HepG2 (cell line): Measurements from ENCODE around the gene IPO9. TPM values are rescaled to one million over a fixed set of nuclear protein-coding genes. Genes with fewer than 3 reads are reported as not detected.

Experiments
- ATAC-seq: fragments of 200-7000 bp; cut with Tn5 transposase; 3 replicates; pipeline ENCODE4 v1.9.1; 2020; ENCODE audit warnings: mild to moderate bottlenecking, moderate library complexity
- BruUV-seq: library from RNA; stranded (reverse); fragments of 400-500 nt; replicated peaks from 2 replicates; lab custom pipeline; 2021; lab: Mats Ljungman, UMichigan
- CTCF ChIA-PET: fragments of 300-600 bp; formaldehyde crosslinking; extraction: SDS; loops from one replicate; lab custom pipeline; 2021; ENCODE audit warnings: low total read pairs, inconsistent platforms, low intra/inter-chr PET ratio; lab: Yijun Ruan, JAX
- POLR2A ChIA-PET: fragments of 350-600 bp; sonication (Branson Sonifier 250); formaldehyde crosslinking; loops from one replicate; lab custom pipeline; 2020; ENCODE audit warnings: antibody characterized with exemption, inconsistent platforms; lab: Yijun Ruan, JAX
- DNase-seq: peaks from one replicate; pipeline ENCODE4 v3.0.0-alpha.2; 2015; ENCODE audit warnings: low spot score
- FAIRE-seq: peaks from 3 replicates; lab custom pipeline; 2011; peaks lifted over from hg19 to GRCh38; lab: Jason Lieb, UNC
- H2AFZ ChIP-seq: one replicate; pipeline ENCODE4 v1.6.1; 2011; ENCODE audit warnings: low read length, inconsistent platforms
- H3K27ac ChIP-seq: fragments of 300-600 bp; 3 replicates; pipeline ENCODE4 v1.8.0; 2011; ENCODE audit warnings: mixed run types, mild to moderate bottlenecking, mixed read lengths, low read length, inconsistent platforms; ENCODE audit not compliant: insufficient read depth; ENCODE audit errors: extremely low read length
- H3K27me3 ChIP-seq, 2 experiments: fragments of 200-600 bp in 1 of 2; 2 replicates in 1 of 2; 3 replicates in 1 of 2; pipeline versions ENCODE4 v1.6.0 to v1.8.0; 2011; ENCODE audit warnings: low read length in 2 of 2, mild to moderate bottlenecking in 2 of 2, moderate library complexity in 2 of 2, inconsistent platforms in 1 of 2; ENCODE audit not compliant: insufficient read depth in 2 of 2, control insufficient read depth in 1 of 2
- H3K36me3 ChIP-seq, 2 experiments: fragments of 200-600 bp in 1 of 2; replicated peaks in 1 of 2; 2 replicates in 1 of 2; 3 replicates in 1 of 2; pipeline versions ENCODE4 v1.5.1 to v1.8.0; 2011; ENCODE audit warnings: low read length in 2 of 2, inconsistent platforms in 1 of 2; ENCODE audit not compliant: insufficient read depth in 2 of 2, control insufficient read depth in 1 of 2
- H3K4me1 ChIP-seq: 2 replicates; pipeline ENCODE4 v1.5.1; 2012; ENCODE audit warnings: low read length, inconsistent platforms; ENCODE audit not compliant: insufficient read depth
- H3K4me2 ChIP-seq: 2 replicates; pipeline ENCODE4 v1.6.0; 2011; ENCODE audit warnings: low read depth, low read length, inconsistent platforms
- H3K4me3 ChIP-seq, 3 experiments: fragments of 200-600 bp in 1 of 3; sonication (generic), shearing (Covaris generic) in 1 of 3; replicated peaks in 1 of 3; 2 replicates each; pipeline ENCODE4 v1.5.1; 2011 to 2016; ENCODE audit warnings: low read length in 3 of 3, inconsistent platforms in 2 of 3, low read depth in 2 of 3, mild to moderate bottlenecking in 2 of 3, control low read depth in 1 of 3, mixed read lengths in 1 of 3; ENCODE audit not compliant: insufficient read depth in 1 of 3
- H3K79me2 ChIP-seq: one replicate; pipeline ENCODE4 v1.6.1; 2011; ENCODE audit warnings: low read length, inconsistent platforms; ENCODE audit not compliant: insufficient read depth
- H3K9ac ChIP-seq: 2 replicates; pipeline ENCODE4 v1.6.0; 2011; ENCODE audit warnings: mild to moderate bottlenecking, low read depth, low read length, inconsistent platforms; ENCODE audit not compliant: insufficient read depth
- H3K9me3 ChIP-seq: 2 replicates; pipeline ENCODE4 v1.5.1; 2012; ENCODE audit warnings: mild to moderate bottlenecking, low read length
- H4K20me1 ChIP-seq: 2 replicates; pipeline ENCODE4 v1.6.0; 2011; ENCODE audit warnings: inconsistent platforms, mild to moderate bottlenecking, low read length, moderate library complexity; ENCODE audit not compliant: insufficient read depth
- ATF7-NPFF ChIP-seq: sonication (generic); formaldehyde crosslinking; IDR thresholded peaks from 2 replicates; pipeline ENCODE4 v1.8.1; 2023; ENCODE audit warnings: mild to moderate bottlenecking, low read depth, missing genetic modification reagents, moderate library complexity
- CCDC6 ChIP-seq: sonication (generic); formaldehyde crosslinking; IDR thresholded peaks from 2 replicates; pipeline ENCODE4 v1.8.1; 2022; ENCODE audit warnings: mild to moderate bottlenecking, missing genetic modification reagents, moderate library complexity
- CENPT ChIP-seq: sonication (generic); formaldehyde crosslinking; IDR thresholded peaks from 2 replicates; pipeline ENCODE4 v1.8.0; 2022; ENCODE audit warnings: low read depth, mild to moderate bottlenecking, moderate library complexity, missing genetic modification reagents
- CTCF ChIP-seq: sonication (generic); formaldehyde crosslinking; IDR thresholded peaks from 2 replicates; pipeline ENCODE4 v1.5.0; 2020; ENCODE audit warnings: mild to moderate bottlenecking, missing genetic modification reagents, moderate library complexity
- ISL2 ChIP-seq: sonication (generic); formaldehyde crosslinking; IDR thresholded peaks from 2 replicates; pipeline ENCODE4 v1.5.0; 2020; ENCODE audit warnings: missing genetic modification reagents
- POLR2AphosphoS2 ChIP-seq: IDR thresholded peaks from 2 replicates; pipeline ENCODE4 v1.6.1; 2011; ENCODE audit warnings: low read depth, low read length, improper control_type of control experiment
- RCOR2 ChIP-seq: IDR thresholded peaks from 2 replicates; pipeline ENCODE4 v1.6.1; 2016; ENCODE audit warnings: missing biosample characterization, missing genetic modification reagents
- SRSF1 ChIP-seq: fragments of 200-400 bp; formaldehyde crosslinking; optimal IDR thresholded peaks from 2 replicates; pipeline ENCODE3; 2017; ENCODE audit warnings: mild to moderate bottlenecking, low read depth, low read length, moderate library complexity
- STAG1 ChIP-seq: sonication (generic); formaldehyde crosslinking; IDR thresholded peaks from 2 replicates; pipeline ENCODE4 v1.4.0; 2020; ENCODE audit warnings: missing genetic modification reagents
- WGBS: methylation state at CpG from one replicate; pipeline ENCODE4 v1.1.6; 2017; ENCODE audit warnings: low lambda C conversion rate; 5-methylcytosine and 5-hydroxymethylcytosine counted together
- in situ Hi-C: cut with HindIII; loops from 2 replicates; pipeline ENCODE4 v1.10.0; 2017; ENCODE audit warnings: low pct_unique_long_range_greater_than_20kb; ENCODE audit not compliant: extremely low pct_ligation_motif_present
- intact Hi-C: fragments of 100-400 bp; cut with micrococcal nuclease; formaldehyde crosslinking; loops from one replicate; pipeline ENCODE4 v1.10.0; 2022; ENCODE audit not compliant: unreplicated experiment
- polyA plus RNA-seq, 8 experiments: library from polyadenylated mRNA; depleted of rRNA in 3 of 8; stranded (reverse) in 7 of 8; unstranded in 1 of 8; fragments of >200 nt; fragmentation: Illumina TruSeq in 4 of 8; extraction: Trizol in 4 of 8; gene quantifications; 2 replicates each; pipeline versions ENCODE4 v1.2.1 to v1.2.3, GENCODE V29; 2011 to 2016; ENCODE audit warnings: low read depth in 4 of 8, missing spikeins in 1 of 8, mixed read lengths in 1 of 8; ENCODE audit not compliant: insufficient read depth in 1 of 8
- total RNA-seq, 5 experiments: library from RNA; depleted of rRNA; stranded (reverse); fragments of >200 nt; fragmentation: Illumina TruSeq; extraction: Trizol; gene quantifications; 2 replicates each; pipeline ENCODE4 v1.2.3, GENCODE V29; 2016; ENCODE audit warnings: low read depth in 1 of 5
- TF ChIP-seq, protein P1 (sequence below): sonication (generic); formaldehyde crosslinking; IDR thresholded peaks from 2 replicates; pipeline ENCODE4 v1.4.0; 2020; ENCODE audit warnings: mild to moderate bottlenecking, missing genetic modification reagents, borderline replicate concordance
- TF ChIP-seq, protein P2 (sequence below): sonication (generic); formaldehyde crosslinking; IDR thresholded peaks from 2 replicates; pipeline ENCODE4 v1.8.1; 2022; ENCODE audit warnings: mild to moderate bottlenecking, missing genetic modification reagents

The IPO9 gene
- total and polyA plus RNA-seq, 2 of the 13 experiments (the other 11 are each of a cell fraction or from before 2014, with no cell fraction given), result 31.0 to 34.8 TPM

- no peak overlapping the region for H3K27ac ChIP-seq
- no peaks in the 10 kb centered on the region for H3K4me1 ChIP-seq
- H4K20me1 ChIP-seq, result no peaks in the 10 kb centered on the region
- DNase-seq, result no peak
- no peak overlapping the region for H3K4me2 ChIP-seq
- no peak for FAIRE-seq
- POLR2A ChIA-PET, result interaction anchor here (1.9 kb wide), 1 partner anchor 58 kb away, joined by 6 read pairs; the partner anchor contains the start of gene TIMM17A
- no peak overlapping the region for H2AFZ ChIP-seq
- CTCF ChIA-PET, result interaction anchor here (2.7 kb wide), 1 partner anchor 76 kb away, joined by 28 read pairs; no protein-coding TSS in a partner anchor
- 25% methylated on average over 2 of the region's 2 CpGs for WGBS
- no peaks in the 10 kb centered on the region for H3K79me2 ChIP-seq
- in situ Hi-C loops, result loop anchor here (5.0 kb wide), 1 partner anchor 235 kb away; no protein-coding TSS in a partner anchor
- ATAC-seq, result no peak
- no peak overlapping the region for H3K9ac ChIP-seq
- H3K9me3 ChIP-seq, result no peaks in the 10 kb centered on the region
- no peaks in the 10 kb centered on the region for H3K27me3 ChIP-seq
- peak; percentile 13; the same call in 1 of the 2 replicates for TF ChIP-seq STAG1 (CRISPR knock-in tag)
- TF ChIP-seq CTCF, result peak; percentile 22; the same call in 1 of the 2 replicates
- TF ChIP-seq CENPT (CRISPR knock-in tag), result no peak
- TF ChIP-seq, all 625 proteins: peak for 2
- BruUV-seq, result no TSS peak
- no peak overlapping the region for H3K4me3 ChIP-seq
- intact Hi-C loops, result loop anchor here (5.0 to 10.0 kb wide), 2 partner anchors 60 to 218 kb away; partner anchors contain the start of gene TIMM17A
- H3K36me3 ChIP-seq, result no peaks in the 10 kb centered on the region
These were observed 68.0 kb downstream of the IPO9 start for GRCh38 chr1:201896951-201897391.

DNA sequence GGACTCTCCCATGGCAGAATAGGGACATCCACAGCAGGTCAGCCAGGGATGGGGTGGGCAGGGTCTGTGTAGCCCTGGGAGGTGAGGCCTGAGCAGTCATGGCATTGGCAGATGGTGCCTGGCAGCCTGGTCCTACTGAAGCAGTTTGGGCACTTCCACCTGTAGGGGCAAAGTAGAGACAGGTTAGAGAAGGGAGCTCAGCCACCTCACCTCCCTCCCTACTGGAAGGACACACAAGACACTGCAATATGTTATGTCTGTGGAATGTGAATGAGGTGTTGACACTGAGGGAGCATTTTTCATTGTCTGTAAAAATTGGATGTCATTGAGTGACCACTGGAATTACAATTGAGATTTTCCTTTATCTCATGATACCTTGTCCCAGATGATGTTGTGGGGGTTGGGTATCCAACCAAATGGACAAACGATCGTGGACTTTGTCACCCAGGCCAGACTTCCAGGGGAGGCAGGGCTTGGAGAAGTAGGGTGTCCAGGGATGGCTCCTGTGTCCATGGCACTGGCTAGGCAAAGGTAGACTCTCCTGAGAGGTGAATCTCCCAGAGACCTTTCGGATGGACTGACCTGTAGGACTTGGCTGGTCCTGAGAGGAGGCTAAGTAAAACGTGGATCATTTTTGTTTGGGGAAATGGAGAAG, 69.4 kb downstream of the IPO9 start:
- no peak for FAIRE-seq
- POLR2A ChIA-PET, result no interaction called here
- in situ Hi-C loops, result loop anchor here (5.0 kb wide), 1 partner anchor 234 kb away; no protein-coding TSS in a partner anchor
- H3K9ac ChIP-seq, result no peak overlapping the region
- H3K4me1 ChIP-seq, result no peaks in the 10 kb centered on the region
- H3K36me3 ChIP-seq, result no peaks in the 10 kb centered on the region
- DNase-seq, result no peak
- no peak overlapping the region for H3K4me3 ChIP-seq
- no peaks in the 10 kb centered on the region for H3K27me3 ChIP-seq
- intact Hi-C loops, result loop anchor here (5.0 to 10.0 kb wide), 2 partner anchors 59 to 216 kb away; partner anchors contain the start of gene TIMM17A
- H3K4me2 ChIP-seq, result no peak overlapping the region
- no peaks in the 10 kb centered on the region for H3K79me2 ChIP-seq
- H4K20me1 ChIP-seq, result no peaks in the 10 kb centered on the region
- H3K27ac ChIP-seq, result no peak overlapping the region
- H2AFZ ChIP-seq, result no peak overlapping the region
- no peak for ATAC-seq
- no peaks in the 10 kb centered on the region for H3K9me3 ChIP-seq
- 8% methylated on average over 4 of the region's 4 CpGs for WGBS
- CTCF ChIA-PET, result no interaction called here
- BruUV-seq, result no TSS peak
- TF ChIP-seq, protein P1, sequence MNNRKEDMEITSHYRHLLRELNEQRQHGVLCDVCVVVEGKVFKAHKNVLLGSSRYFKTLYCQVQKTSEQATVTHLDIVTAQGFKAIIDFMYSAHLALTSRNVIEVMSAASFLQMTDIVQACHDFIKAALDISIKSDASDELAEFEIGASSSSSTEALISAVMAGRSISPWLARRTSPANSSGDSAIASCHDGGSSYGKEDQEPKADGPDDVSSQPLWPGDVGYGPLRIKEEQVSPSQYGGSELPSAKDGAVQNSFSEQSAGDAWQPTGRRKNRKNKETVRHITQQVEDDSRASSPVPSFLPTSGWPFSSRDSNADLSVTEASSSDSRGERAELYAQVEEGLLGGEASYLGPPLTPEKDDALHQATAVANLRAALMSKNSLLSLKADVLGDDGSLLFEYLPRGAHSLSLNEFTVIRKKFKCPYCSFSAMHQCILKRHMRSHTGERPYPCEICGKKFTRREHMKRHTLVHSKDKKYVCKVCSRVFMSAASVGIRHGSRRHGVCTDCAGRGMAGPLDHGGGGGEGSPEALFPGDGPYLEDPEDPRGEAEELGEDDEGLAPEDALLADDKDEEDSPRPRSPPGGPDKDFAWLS (CRISPR knock-in tag), result no peak
- TF ChIP-seq ISL2 (no peak), SRSF1 (no peak), CCDC6 (CRISPR knock-in tag) (no peak), RCOR2 (CRISPR knock-in tag) (no peak), ATF7-NPFF (CRISPR knock-in tag) (no peak), POLR2AphosphoS2 (no peak)
- TF ChIP-seq, protein P2, sequence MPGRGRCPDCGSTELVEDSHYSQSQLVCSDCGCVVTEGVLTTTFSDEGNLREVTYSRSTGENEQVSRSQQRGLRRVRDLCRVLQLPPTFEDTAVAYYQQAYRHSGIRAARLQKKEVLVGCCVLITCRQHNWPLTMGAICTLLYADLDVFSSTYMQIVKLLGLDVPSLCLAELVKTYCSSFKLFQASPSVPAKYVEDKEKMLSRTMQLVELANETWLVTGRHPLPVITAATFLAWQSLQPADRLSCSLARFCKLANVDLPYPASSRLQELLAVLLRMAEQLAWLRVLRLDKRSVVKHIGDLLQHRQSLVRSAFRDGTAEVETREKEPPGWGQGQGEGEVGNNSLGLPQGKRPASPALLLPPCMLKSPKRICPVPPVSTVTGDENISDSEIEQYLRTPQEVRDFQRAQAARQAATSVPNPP (CRISPR knock-in tag), result no peak
